WERI-Rb-1 (cell line): Measurements from ENCODE around the gene FAT2.

Experiments used
- DNase-seq: peaks from one replicate; pipeline ENCODE4 v3.0.0-alpha.2; 2020
- H3K27ac ChIP-seq: fragments of 250-450 bp; sonication (Bioruptor Pico); 2 replicates; pipeline ENCODE4 v1.5.1; 2020; ENCODE audit warnings: mild to moderate bottlenecking, moderate library complexity
- H3K27me3 ChIP-seq: fragments of 250-450 bp; sonication (Bioruptor Pico); 2 replicates; pipeline ENCODE4 v1.5.1; 2021; ENCODE audit warnings: mild to moderate bottlenecking, low read depth, moderate library complexity; ENCODE audit not compliant: insufficient read depth, severe bottlenecking
- H3K36me3 ChIP-seq: fragments of 250-450 bp; sonication (Bioruptor Pico); 2 replicates; pipeline ENCODE4 v1.5.1; 2020; ENCODE audit warnings: mild to moderate bottlenecking, moderate library complexity
- H3K4me3 ChIP-seq: 2 replicates; pipeline ENCODE4 v1.5.1; 2011; ENCODE audit warnings: low read depth, mild to moderate bottlenecking, control low read depth, low read length
- H3K9me3 ChIP-seq: fragments of 250-450 bp; sonication (Bioruptor Pico); 2 replicates; pipeline ENCODE4 v1.5.1; 2021; ENCODE audit warnings: mild to moderate bottlenecking, moderate library complexity; ENCODE audit not compliant: severe bottlenecking
- CTCF ChIP-seq: IDR thresholded peaks from 2 replicates; pipeline ENCODE4 v1.5.1; 2011; ENCODE audit warnings: low read depth, mild to moderate bottlenecking, control low read depth, inconsistent platforms, low read length

FAT2 gene

GRCh38 chr5:151570512-151571269 lies 20.4 kb downstream of the FAT2 start:
- TF ChIP-seq CTCF, result no peak
- H3K4me3 ChIP-seq, result no peak overlapping the region
- DNase-seq, result no peak
- H3K27ac ChIP-seq, result no peak overlapping the region
- H3K9me3 ChIP-seq, result peaks cover 3% of the 10 kb centered on the region
- H3K36me3 ChIP-seq, result no peaks in the 10 kb centered on the region
- peaks cover 22% of the 10 kb centered on the region for H3K27me3 ChIP-seq

- H3K9me3 ChIP-seq, result peaks cover 3% of the 10 kb centered on the region
- H3K36me3 ChIP-seq, result no peaks in the 10 kb centered on the region
- no peak for DNase-seq
- no peak overlapping the region for H3K27ac ChIP-seq
- no peak overlapping the region for H3K4me3 ChIP-seq
- TF ChIP-seq CTCF, result no peak
- H3K27me3 ChIP-seq, result peaks cover 22% of the 10 kb centered on the region
Observed at GRCh38 chr5:151570058-151570457, 21.1 kb downstream of the FAT2 start.

DNA sequence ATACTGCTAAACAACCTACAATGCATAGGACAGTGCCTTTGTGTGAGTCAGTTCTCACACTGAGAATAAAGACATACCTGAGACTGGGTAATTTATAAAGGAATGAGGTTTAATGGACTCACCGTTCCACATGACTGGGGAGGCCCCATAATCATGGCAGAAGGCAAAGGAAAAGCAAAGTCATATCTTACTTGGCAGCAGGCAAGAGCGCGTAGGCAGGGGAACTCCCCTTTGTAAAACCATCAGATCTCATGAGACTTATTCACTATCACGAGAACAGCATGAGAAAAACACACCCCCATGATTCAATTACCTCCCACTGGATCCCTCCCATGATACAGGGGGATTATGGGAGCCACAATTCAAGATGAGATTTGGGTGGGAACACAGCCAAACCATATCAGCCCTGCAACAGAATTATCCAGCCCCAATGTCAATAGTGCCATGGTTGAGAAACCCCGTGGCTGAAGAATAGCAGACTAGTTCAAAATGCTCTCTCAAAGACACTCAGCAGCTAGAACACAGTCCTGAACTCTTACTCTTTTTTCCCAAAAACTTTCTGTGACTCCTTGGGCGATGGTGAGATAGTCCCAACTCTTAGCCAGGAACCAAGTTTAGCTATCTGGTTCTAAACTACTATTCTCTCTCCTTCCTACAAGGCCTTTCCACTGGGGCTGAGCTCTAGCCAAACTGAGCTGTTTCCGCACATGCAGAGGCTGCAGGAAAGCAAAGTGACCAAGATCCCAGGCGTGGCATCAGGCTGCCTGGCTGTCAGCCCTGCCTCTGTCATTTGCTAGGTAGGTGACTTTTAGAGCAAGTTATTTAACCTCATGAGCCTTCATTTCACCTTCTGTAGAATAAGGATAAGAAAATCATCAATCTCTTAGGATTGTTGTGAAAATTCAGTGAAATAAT lies 21.7 kb downstream of the FAT2 start:
- no peak for TF ChIP-seq CTCF
- Histone ChIP-seq H3K9me3 (peaks cover 3% of the 10 kb centered on the region), H3K4me3 (no peak overlapping the region), H3K27me3 (peaks cover 22% of the 10 kb centered on the region), H3K36me3 (no peaks in the 10 kb centered on the region), H3K27ac (no peak overlapping the region)
- no peak for DNase-seq

DNA sequence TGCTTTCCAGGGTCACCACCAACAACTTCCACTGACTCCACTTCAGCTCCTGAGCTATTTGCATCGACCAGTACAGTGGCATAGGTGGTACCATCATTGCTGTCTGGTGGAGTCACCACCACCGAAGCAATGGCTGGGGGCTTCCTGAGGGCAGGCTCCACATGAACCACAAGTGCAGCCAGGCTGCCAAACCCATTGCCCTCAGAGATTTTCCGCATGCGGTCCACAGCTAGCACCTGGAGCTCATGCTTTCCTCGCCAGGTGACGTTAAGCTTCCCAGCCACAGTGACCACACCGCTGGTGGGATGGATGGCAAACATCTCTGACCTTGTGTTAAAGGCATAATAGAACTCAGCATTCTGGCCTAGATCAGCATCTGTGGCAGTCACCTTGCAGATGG lies 23.1 kb downstream of the FAT2 start:
- DNase-seq, result no peak
- H3K27me3 ChIP-seq, result peaks cover 14% of the 10 kb centered on the region
- no peak overlapping the region for H3K4me3 ChIP-seq
- peaks cover 3% of the 10 kb centered on the region for H3K9me3 ChIP-seq
- TF ChIP-seq CTCF, result no peak
- no peaks in the 10 kb centered on the region for H3K36me3 ChIP-seq
- H3K27ac ChIP-seq, result no peak overlapping the region

- DNase-seq, result no peak
- no peak overlapping the region for H3K27ac ChIP-seq
- no peaks in the 10 kb centered on the region for H3K36me3 ChIP-seq
- peaks cover 3% of the 10 kb centered on the region for H3K9me3 ChIP-seq
- no peak overlapping the region for H3K4me3 ChIP-seq
- no peak for TF ChIP-seq CTCF
- peaks cover 12% of the 10 kb centered on the region for H3K27me3 ChIP-seq
Observed at GRCh38 chr5:151565971-151566370, 25.2 kb downstream of the FAT2 start.
